OCI-LY1 (cell line): ENCODE measurements around the gene DBNL.

ENCODE experiments used
- H2AFZ ChIP-seq: fragments of 200-600 bp; sonication (generic), shearing (Covaris generic); 2 replicates; pipeline ENCODE4 v1.6.0; 2014; ENCODE audit warnings: antibody characterized with exemption, mild to moderate bottlenecking, low read length
- H3F3A ChIP-seq: fragments of 200-600 bp; sonication (generic), shearing (Covaris generic); 2 replicates; pipeline ENCODE4 v1.6.0; 2014; ENCODE audit warnings: mild to moderate bottlenecking, antibody characterized with exemption, low read length, moderate library complexity; ENCODE audit not compliant: insufficient read depth
- H3K27ac ChIP-seq: fragments of 200-600 bp; sonication (generic); 2 replicates; pipeline ENCODE4 v1.5.1; 2014; ENCODE audit warnings: low read length, mixed run types, mild to moderate bottlenecking, low read depth; ENCODE audit not compliant: poor library complexity, severe bottlenecking
- H3K27me3 ChIP-seq: fragments of 200-600 bp; sonication (generic); 2 replicates; pipeline ENCODE4 v1.6.0; 2014; ENCODE audit warnings: antibody characterized with exemption, mild to moderate bottlenecking, low read length, moderate library complexity; ENCODE audit not compliant: insufficient read depth
- H3K36me3 ChIP-seq: fragments of 200-600 bp; sonication (generic); 2 replicates; pipeline ENCODE4 v1.6.1; 2014; ENCODE audit warnings: mild to moderate bottlenecking, antibody characterized with exemption, low read length, moderate library complexity, mixed read lengths; ENCODE audit not compliant: insufficient read depth
- H3K4me1 ChIP-seq: fragments of 200-600 bp; sonication (generic); 2 replicates; pipeline ENCODE4 v1.5.1; 2014; ENCODE audit warnings: mild to moderate bottlenecking, low read length, moderate library complexity; ENCODE audit not compliant: insufficient read depth, severe bottlenecking
- H3K4me2 ChIP-seq: fragments of 200-600 bp; sonication (generic), shearing (Covaris generic); 2 replicates; pipeline ENCODE4 v1.6.1; 2014; ENCODE audit warnings: low read length
- H3K4me3 ChIP-seq: fragments of 200-600 bp; sonication (generic); 2 replicates; pipeline ENCODE4 v1.5.1; 2014; ENCODE audit warnings: low read length, low read depth, mild to moderate bottlenecking, mixed read lengths; ENCODE audit not compliant: poor library complexity, severe bottlenecking
- H3K79me2 ChIP-seq: fragments of 200-600 bp; shearing (Covaris generic); 2 replicates; pipeline ENCODE4 v1.6.1; 2016; ENCODE audit warnings: mixed run types, low read length, mixed read lengths; ENCODE audit not compliant: insufficient read depth
- H3K9ac ChIP-seq: fragments of 200-600 bp; sonication (generic), shearing (Covaris generic); 2 replicates; pipeline ENCODE4 v1.6.1; 2014; ENCODE audit warnings: mild to moderate bottlenecking, low read length, mixed read lengths
- H3K9me2 ChIP-seq: fragments of 200-600 bp; sonication (generic), shearing (Covaris generic); 2 replicates; pipeline ENCODE4 v1.6.1; 2014; ENCODE audit warnings: low read depth, mild to moderate bottlenecking, low read length, mixed read lengths
- H3K9me3 ChIP-seq: fragments of 200-600 bp; shearing (Covaris generic); 2 replicates; pipeline ENCODE4 v1.6.1; 2014; ENCODE audit warnings: low read length, mixed read lengths
- H4K20me1 ChIP-seq: fragments of 200-600 bp; sonication (generic), shearing (Covaris generic); 2 replicates; pipeline ENCODE4 v1.6.0; 2016; ENCODE audit warnings: mild to moderate bottlenecking, low read length; ENCODE audit not compliant: insufficient read depth
- EZH2 ChIP-seq: fragments of 200-600 bp; sonication (generic), shearing (Covaris generic); IDR thresholded peaks from 2 replicates; pipeline ENCODE4 v1.8.0; 2017; ENCODE audit warnings: borderline replicate concordance, mixed run types, mild to moderate bottlenecking, antibody characterized with exemption, low read length, moderate library complexity, mixed read lengths
- TF ChIP-seq, protein P1 (sequence below): fragments of 200-600 bp; sonication (generic), shearing (Covaris generic); IDR thresholded peaks from 2 replicates; pipeline ENCODE4 v1.5.1; 2017; ENCODE audit warnings: mild to moderate bottlenecking, antibody characterized with exemption, low read length, moderate library complexity, mixed read lengths

The DBNL gene

DNA sequence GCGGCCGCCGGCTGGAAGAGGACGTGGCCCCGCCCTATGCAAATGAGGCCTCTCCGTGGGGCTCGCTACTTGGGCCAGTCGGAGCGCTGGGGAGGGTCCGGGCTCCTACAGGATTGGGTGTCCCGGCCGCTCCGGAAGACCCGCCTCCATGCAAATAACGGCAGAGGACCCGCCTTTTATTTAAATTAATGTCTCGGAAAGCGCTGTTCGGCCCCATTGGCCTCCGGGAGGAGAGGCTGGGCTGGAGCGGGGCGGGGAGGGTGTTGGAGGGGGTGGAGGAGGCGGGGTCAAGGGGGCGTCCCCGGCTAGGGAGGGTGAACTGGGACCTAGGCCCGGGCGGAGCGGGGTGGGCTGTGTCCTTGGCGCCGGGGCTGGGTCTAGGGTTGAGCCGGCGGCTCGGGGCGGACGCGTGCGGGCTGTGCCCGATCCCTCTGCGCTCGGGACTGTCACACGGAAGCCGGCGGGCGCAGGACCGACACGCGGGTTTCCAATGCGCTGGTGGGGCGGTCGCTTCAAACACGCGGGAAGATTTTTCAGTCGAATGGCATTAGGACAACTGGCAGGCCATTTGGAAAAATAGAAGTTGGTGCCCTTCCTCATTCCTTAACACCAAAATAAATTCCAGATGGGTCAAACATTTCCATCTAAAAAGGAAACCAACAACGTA, 38.2 kb downstream of the DBNL start:
- no peak for TF ChIP-seq EZH2
- TF ChIP-seq, protein P1, sequence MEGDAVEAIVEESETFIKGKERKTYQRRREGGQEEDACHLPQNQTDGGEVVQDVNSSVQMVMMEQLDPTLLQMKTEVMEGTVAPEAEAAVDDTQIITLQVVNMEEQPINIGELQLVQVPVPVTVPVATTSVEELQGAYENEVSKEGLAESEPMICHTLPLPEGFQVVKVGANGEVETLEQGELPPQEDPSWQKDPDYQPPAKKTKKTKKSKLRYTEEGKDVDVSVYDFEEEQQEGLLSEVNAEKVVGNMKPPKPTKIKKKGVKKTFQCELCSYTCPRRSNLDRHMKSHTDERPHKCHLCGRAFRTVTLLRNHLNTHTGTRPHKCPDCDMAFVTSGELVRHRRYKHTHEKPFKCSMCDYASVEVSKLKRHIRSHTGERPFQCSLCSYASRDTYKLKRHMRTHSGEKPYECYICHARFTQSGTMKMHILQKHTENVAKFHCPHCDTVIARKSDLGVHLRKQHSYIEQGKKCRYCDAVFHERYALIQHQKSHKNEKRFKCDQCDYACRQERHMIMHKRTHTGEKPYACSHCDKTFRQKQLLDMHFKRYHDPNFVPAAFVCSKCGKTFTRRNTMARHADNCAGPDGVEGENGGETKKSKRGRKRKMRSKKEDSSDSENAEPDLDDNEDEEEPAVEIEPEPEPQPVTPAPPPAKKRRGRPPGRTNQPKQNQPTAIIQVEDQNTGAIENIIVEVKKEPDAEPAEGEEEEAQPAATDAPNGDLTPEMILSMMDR, result no peak

DNA sequence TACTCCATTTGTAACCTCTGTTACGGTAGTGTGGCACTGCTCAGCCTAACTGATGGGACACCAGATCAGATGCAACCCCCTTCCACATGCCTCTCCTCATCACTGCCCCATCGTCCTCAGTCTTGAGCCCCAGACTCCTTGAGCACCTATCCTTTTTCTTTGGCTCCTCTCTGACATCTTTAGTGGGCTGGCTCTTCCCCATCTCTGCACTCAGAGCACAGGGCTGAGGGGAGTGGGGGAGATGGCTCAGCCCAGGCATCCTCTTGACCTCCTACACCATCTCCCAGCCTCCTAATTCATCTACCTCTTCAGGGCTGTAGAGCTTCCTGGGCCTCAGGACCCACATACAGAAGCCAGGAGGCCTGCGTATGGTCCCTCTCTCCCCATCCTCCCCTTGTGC, 39.3 kb downstream of the DBNL start:
- H3K9me3 ChIP-seq, result no peaks in the 10 kb centered on the region
- TF ChIP-seq, protein P1, result no peak
- TF ChIP-seq EZH2, result no peak
- H4K20me1 ChIP-seq, result no peaks in the 10 kb centered on the region
- peak overlapping the region; percentile 77; the same call in 1 of the 2 replicates for H3K9ac ChIP-seq
- peak overlapping the region; percentile 81 for H3K4me2 ChIP-seq
- peaks cover 71% of the 10 kb centered on the region for H3K4me1 ChIP-seq
- H3K27me3 ChIP-seq, result no peaks in the 10 kb centered on the region
- peak overlapping the region; percentile 84 for H3K27ac ChIP-seq
- peaks cover 17% of the 10 kb centered on the region for H3F3A ChIP-seq
- H3K4me3 ChIP-seq, result no peak overlapping the region
- peaks cover 29% of the 10 kb centered on the region for H3K36me3 ChIP-seq
- no peak overlapping the region for H2AFZ ChIP-seq
- H3K9me2 ChIP-seq, result no peaks in the 10 kb centered on the region
- H3K79me2 ChIP-seq, result no peaks in the 10 kb centered on the region

More for the DNA sequence above, 38.2 kb downstream of the DBNL start:
- Histone ChIP-seq H3K9me3 (no peaks in the 10 kb centered on the region), H3K4me3 (peak overlapping the region; percentile 67), H3K9me2 (no peaks in the 10 kb centered on the region), H3F3A (peaks cover 17% of the 10 kb centered on the region), H3K36me3 (peaks cover 40% of the 10 kb centered on the region), H3K27ac (peak overlapping the region; percentile 84), H3K4me2 (peak overlapping the region; percentile 81), H3K79me2 (no peaks in the 10 kb centered on the region), H3K27me3 (no peaks in the 10 kb centered on the region), H2AFZ (no peak overlapping the region), H3K4me1 (peaks cover 63% of the 10 kb centered on the region), H4K20me1 (no peaks in the 10 kb centered on the region), H3K9ac (peak overlapping the region; percentile 77)

DNA sequence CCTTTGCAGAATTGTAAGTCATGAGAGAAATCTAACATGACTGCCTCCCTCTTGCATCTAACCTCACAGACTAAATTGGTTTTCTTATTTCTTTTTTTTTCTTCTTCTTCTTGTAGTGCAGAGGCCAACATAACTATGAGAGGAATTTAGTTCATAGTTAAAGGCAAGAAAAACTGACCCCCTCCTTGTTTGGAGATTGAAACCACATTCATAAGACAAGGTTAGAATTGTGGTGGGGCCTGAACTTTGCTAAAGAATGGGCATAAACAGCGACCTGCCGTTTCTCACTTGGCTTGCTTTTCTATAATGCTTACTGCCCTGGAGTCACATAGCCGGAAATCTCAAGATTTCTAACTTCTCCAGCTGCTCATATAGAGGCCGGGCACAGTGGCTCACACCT, 40.2 kb downstream of the DBNL start:
- Histone ChIP-seq H3K27ac (peak overlapping the region; percentile 84), H3F3A (peaks cover 17% of the 10 kb centered on the region), H3K9me2 (no peaks in the 10 kb centered on the region), H3K27me3 (no peaks in the 10 kb centered on the region), H3K36me3 (peaks cover 20% of the 10 kb centered on the region), H3K4me3 (no peak overlapping the region), H3K4me2 (no peak overlapping the region), H4K20me1 (no peaks in the 10 kb centered on the region), H3K9me3 (no peaks in the 10 kb centered on the region), H3K79me2 (no peaks in the 10 kb centered on the region), H3K4me1 (peaks cover 65% of the 10 kb centered on the region), H3K9ac (no peak overlapping the region; the same call in 1 of the 2 replicates), H2AFZ (no peak overlapping the region)
- TF ChIP-seq EZH2, result no peak

DNA sequence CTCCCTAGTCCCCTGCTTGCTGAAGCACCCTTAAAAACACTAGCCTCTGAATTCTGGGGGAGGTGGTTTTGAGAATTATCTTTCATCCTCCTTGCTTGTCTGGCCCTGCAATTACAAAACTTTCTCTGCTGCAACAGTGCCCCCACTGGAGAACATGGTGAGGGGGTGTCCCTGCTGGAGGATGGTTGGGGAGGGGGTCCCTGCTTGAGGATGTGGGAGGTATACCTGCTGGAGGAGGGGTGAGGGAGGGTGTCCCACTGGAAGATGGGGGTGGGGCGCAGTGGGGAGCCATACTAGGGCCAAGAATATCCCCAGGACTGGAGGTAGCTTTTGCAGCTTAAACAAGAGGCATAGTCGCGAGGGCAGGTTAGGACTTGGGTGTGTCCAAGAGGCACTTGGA, 41.0 kb downstream of the DBNL start:
- Histone ChIP-seq H3K79me2 (no peaks in the 10 kb centered on the region), H3K9me3 (no peaks in the 10 kb centered on the region), H3F3A (peaks cover 17% of the 10 kb centered on the region), H3K27me3 (no peaks in the 10 kb centered on the region), H2AFZ (no peak overlapping the region), H3K4me2 (no peak overlapping the region), H3K27ac (peak overlapping the region; percentile 84), H3K36me3 (peaks cover 11% of the 10 kb centered on the region; the same call in 1 of the 2 replicates), H3K9me2 (no peaks in the 10 kb centered on the region), H3K4me1 (peaks cover 56% of the 10 kb centered on the region), H3K9ac (no peak overlapping the region), H3K4me3 (no peak overlapping the region), H4K20me1 (no peaks in the 10 kb centered on the region)
- no peak for TF ChIP-seq EZH2
- TF ChIP-seq, protein P1, result peak; percentile 71
